WERI-Rb-1 (cell line): Measurements from ENCODE around the gene TAF4B.
"Not testable (repeated sequence)": the region's sequence is repeated elsewhere in the genome, so short reads cannot be mapped to it uniquely, and the experiment has no call there.

Experiments
- DNase-seq: peaks from one replicate; pipeline ENCODE4 v3.0.0-alpha.2; 2020
- H3K27ac ChIP-seq: fragments of 250-450 bp; sonication (Bioruptor Pico); 2 replicates; pipeline ENCODE4 v1.5.1; 2020; ENCODE audit warnings: mild to moderate bottlenecking, moderate library complexity
- H3K27me3 ChIP-seq: fragments of 250-450 bp; sonication (Bioruptor Pico); 2 replicates; pipeline ENCODE4 v1.5.1; 2021; ENCODE audit warnings: mild to moderate bottlenecking, low read depth, moderate library complexity; ENCODE audit not compliant: insufficient read depth, severe bottlenecking
- H3K36me3 ChIP-seq: fragments of 250-450 bp; sonication (Bioruptor Pico); 2 replicates; pipeline ENCODE4 v1.5.1; 2020; ENCODE audit warnings: mild to moderate bottlenecking, moderate library complexity
- H3K4me3 ChIP-seq: 2 replicates; pipeline ENCODE4 v1.5.1; 2011; ENCODE audit warnings: low read depth, mild to moderate bottlenecking, control low read depth, low read length
- H3K9me3 ChIP-seq: fragments of 250-450 bp; sonication (Bioruptor Pico); 2 replicates; pipeline ENCODE4 v1.5.1; 2021; ENCODE audit warnings: mild to moderate bottlenecking, moderate library complexity; ENCODE audit not compliant: severe bottlenecking
- TF ChIP-seq, protein P1 (sequence below): IDR thresholded peaks from 2 replicates; pipeline ENCODE4 v1.5.1; 2011; ENCODE audit warnings: low read depth, mild to moderate bottlenecking, control low read depth, inconsistent platforms, low read length

Gene TAF4B

DNA sequence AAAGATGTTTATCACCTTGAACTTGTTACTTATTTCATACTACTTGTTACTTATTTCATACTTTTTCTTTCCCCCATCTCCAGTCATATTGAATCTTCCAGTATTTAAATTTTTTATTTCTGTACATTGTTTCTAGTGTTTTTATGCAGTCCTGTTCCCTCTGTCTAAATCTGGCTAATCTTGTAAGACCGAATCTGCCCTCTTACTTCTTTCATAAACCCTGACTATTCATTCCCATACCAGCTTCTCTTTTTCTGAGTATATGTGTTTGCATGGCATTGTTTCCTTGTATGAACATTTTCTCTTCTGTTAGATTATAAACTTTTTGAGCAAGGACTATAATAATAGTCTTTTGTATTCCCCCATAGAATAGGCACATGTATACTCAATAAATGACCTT lies 131.7 kb downstream of the TAF4B start:
- no peaks in the 10 kb centered on the region for H3K36me3 ChIP-seq
- H3K4me3 ChIP-seq = no peak overlapping the region
- H3K9me3 ChIP-seq = no peaks in the 10 kb centered on the region
- H3K27ac ChIP-seq = no peak overlapping the region
- TF ChIP-seq, protein P1, sequence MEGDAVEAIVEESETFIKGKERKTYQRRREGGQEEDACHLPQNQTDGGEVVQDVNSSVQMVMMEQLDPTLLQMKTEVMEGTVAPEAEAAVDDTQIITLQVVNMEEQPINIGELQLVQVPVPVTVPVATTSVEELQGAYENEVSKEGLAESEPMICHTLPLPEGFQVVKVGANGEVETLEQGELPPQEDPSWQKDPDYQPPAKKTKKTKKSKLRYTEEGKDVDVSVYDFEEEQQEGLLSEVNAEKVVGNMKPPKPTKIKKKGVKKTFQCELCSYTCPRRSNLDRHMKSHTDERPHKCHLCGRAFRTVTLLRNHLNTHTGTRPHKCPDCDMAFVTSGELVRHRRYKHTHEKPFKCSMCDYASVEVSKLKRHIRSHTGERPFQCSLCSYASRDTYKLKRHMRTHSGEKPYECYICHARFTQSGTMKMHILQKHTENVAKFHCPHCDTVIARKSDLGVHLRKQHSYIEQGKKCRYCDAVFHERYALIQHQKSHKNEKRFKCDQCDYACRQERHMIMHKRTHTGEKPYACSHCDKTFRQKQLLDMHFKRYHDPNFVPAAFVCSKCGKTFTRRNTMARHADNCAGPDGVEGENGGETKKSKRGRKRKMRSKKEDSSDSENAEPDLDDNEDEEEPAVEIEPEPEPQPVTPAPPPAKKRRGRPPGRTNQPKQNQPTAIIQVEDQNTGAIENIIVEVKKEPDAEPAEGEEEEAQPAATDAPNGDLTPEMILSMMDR = no peak
- H3K27me3 ChIP-seq = no peaks in the 10 kb centered on the region
- DNase-seq = no peak

DNA sequence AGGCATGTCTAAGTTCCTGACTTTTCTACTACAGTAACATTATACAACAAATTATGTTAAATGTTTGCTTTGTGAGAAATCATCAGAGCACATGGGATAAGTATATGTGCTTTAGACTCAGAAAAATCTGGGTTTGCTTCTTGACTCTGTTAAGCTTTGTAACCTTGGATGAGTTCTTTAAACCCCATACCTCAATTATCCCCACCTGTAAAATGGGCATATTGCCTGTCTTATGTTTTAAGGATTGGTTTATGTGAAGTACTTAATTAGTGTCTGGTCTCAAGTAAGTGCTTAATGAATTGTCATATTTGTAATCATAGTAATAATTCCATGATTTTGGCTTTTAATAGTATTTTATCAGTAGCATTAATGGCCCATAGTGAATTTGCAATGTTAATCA lies 135.8 kb downstream of the TAF4B start:
- TF ChIP-seq, protein P1 = no peak
- no peaks in the 10 kb centered on the region for H3K27me3 ChIP-seq
- no peak for DNase-seq
- H3K9me3 ChIP-seq = no peaks in the 10 kb centered on the region
- H3K4me3 ChIP-seq = no peak overlapping the region
- no peak overlapping the region for H3K27ac ChIP-seq
- H3K36me3 ChIP-seq = no peaks in the 10 kb centered on the region

DNA sequence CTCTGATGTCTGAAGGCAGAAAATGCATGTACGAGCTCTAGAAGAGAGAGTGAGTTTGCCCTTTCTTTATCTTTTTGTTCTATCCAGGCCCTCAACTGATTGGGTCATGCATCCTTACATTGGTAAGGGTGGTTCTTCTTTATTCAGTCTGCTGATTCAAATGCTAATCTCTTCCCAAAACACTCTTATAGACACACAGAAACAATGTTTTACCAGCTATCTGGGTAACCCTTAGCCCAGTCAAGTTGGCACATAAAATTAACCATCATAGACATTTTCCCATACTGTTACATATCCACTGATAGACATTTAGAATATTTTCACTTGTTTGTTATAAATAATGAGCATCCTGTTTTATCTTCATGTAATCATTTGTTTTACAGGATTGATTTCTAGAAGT lies 141.2 kb downstream of the TAF4B start:
- Histone ChIP-seq H3K4me3 (no peak overlapping the region), H3K9me3 (no peaks in the 10 kb centered on the region), H3K27ac (no peak overlapping the region), H3K27me3 (no peaks in the 10 kb centered on the region), H3K36me3 (no peaks in the 10 kb centered on the region)
- TF ChIP-seq, protein P1 = no peak
- no peak for DNase-seq

DNA sequence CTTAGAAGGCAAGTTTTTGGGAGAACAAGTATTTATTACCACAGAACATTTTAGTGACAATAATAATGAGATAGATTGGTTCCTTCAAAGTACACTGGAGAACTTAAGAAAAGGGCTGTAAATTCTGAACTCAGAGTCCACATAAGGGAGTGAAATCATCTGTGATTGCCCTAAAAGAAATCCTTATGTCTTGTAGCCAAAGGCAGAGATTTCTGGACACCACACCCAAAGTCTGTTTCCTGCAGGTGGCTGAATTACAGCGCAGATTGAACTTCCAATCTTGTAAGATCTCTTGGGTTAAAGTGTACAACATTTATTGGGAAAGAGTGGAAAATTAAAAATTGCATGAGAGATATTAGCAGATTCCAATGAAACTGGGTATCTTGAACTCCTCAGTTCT lies 143.8 kb downstream of the TAF4B start:
- no peaks in the 10 kb centered on the region for H3K27me3 ChIP-seq
- no peaks in the 10 kb centered on the region for H3K36me3 ChIP-seq
- H3K27ac ChIP-seq = no peak overlapping the region
- DNase-seq = no peak
- H3K4me3 ChIP-seq = no peak overlapping the region
- H3K9me3 ChIP-seq = no peaks in the 10 kb centered on the region
- TF ChIP-seq, protein P1 = no peak

DNA sequence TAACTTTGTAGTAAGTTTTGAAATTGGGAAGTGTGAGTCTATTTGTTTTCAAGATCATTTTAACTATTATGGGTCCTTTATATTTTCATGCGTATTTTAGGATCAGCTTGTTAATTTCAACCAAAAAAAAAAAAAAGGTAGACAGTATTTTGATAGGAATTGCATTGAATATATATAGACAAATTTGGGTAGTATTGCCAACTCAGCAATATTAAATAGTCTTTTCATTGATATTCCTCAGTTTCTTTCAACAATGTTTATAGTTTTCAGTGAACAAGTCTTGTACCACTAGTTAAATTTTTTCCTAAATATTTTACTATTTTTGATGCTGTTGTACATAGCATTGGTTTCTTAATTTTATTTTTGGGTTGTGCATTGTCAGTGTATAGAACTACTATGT lies 149.9 kb downstream of the TAF4B start:
- H3K27ac ChIP-seq = no peak overlapping the region
- H3K36me3 ChIP-seq = no peaks in the 10 kb centered on the region
- TF ChIP-seq, protein P1 = no peak
- H3K9me3 ChIP-seq = no peaks in the 10 kb centered on the region
- H3K27me3 ChIP-seq = no peaks in the 10 kb centered on the region
- DNase-seq = no peak
- H3K4me3 ChIP-seq = no peak overlapping the region

DNA sequence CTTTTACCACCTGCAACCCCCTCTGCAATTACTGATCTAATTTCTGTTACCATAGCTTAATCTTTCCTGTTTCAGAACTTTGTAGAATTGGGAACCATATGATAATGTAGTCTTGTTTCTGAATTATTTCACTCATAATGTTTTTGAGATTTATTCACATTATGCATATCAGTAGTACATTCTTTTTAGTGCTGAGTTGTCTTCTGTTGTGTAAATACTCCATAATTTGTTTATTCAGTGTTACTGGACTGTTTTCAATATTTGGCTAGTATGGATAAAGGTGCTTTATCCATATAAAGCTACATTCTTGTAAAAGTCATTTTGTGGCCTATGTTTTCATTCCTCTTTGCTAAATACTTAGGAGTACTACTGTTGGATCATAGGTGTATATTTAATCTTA lies 152.5 kb downstream of the TAF4B start:
- no peak for DNase-seq
- no peaks in the 10 kb centered on the region for H3K9me3 ChIP-seq
- H3K27me3 ChIP-seq = no peaks in the 10 kb centered on the region
- H3K36me3 ChIP-seq = no peaks in the 10 kb centered on the region
- no peak overlapping the region for H3K27ac ChIP-seq
- TF ChIP-seq, protein P1 = no peak
- no peak overlapping the region for H3K4me3 ChIP-seq

DNA sequence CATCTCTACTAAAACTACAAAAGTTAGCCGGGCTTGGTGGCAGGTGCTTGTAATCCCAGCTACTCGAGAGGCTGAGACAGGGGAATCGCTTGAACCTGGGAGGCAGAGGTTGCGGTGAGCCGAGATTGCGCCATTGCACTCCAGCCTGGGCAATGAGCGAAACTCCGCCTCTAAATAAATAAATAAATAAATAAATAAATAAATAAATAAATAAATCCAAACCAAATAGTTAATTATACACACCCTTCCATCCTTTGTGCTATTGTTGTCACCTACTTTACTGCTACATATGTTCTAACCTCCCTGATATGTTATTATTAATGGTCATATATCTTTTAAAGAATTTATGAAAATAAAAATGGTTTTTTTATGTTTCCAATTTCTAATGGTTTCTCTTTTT lies 155.3 kb downstream of the TAF4B start:
- not testable (repeated sequence) for H3K4me3 ChIP-seq

More for the DNA sequence above, 155.3 kb downstream of the TAF4B start:
- not testable (repeated sequence) for H3K27ac ChIP-seq, DNase-seq, H3K36me3 ChIP-seq, H3K9me3 ChIP-seq, H3K27me3 ChIP-seq
